Activated CD4-positive, CD25-positive, alpha-beta regulatory T cell (primary cell): ENCODE results near the gene C11orf58.

ENCODE experiments used
- DNase-seq, 4 experiments: peaks; one replicate each; lab custom pipeline; 2025; lab: John Stamatoyannopoulos, UW

Gene C11orf58

DNA sequence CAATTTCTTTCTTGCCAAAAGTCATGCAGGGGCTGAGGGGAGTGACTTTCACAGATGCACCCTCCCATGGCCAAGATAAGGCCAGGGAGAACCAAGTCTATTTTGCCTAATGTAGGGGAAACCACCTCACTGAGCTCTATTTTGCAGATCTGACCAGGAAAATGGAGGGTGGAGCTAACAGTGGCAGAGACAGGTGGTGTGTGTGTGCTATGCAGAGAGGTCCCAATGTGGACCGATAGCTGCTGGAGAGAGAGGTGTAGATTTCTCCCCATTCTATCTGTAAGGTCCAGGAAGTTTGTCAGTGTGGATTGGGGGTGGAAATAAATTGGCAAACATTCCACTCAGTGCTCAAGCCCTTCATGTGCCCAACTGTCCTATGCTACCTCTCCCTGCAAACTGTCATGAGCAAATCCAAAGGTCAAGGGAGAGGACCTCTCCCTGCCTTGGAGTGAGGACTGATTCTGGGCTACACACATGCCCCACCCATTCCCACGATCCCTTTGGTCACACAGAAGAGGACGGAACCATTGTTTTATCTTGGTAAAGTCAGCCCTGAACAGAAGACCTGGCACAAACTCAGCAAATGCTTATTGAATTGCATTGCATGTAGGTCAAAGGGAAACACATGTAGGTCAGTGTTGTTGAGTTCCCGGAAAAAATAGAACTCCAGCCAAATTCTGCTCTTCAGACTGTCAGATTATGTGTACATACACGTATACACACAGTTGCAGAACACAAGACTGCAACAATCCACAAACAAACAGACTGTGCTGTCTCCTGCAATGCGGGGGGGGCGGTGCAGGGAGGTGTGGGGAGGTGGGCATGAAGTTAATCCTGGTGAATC, 65.9 kb downstream of the C11orf58 start:
- no peak for DNase-seq

- DNase-seq: no peak
Measured at GRCh38 chr11:16805938-16806337, 67.5 kb downstream of the C11orf58 start.

DNA sequence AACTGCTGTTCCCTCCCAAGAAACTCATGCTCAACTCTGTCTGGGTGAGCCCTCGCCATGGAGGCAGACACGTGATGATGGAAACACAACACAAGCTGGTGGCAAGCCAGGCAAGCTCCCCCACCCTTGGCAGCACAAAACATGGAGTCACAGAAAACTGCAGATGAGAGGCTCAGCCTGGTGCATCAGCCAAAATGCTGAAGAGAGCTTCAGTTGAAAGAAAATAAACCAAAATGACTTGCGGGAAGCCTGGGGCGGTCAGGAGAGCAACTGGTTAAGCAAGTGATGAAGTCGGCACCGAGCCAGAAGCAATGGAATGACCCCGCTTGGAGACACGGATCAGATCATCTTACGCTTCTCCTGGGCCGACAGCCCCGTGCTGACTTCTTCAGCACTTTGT, 68.3 kb downstream of the C11orf58 start:
- DNase-seq: no peak

DNA sequence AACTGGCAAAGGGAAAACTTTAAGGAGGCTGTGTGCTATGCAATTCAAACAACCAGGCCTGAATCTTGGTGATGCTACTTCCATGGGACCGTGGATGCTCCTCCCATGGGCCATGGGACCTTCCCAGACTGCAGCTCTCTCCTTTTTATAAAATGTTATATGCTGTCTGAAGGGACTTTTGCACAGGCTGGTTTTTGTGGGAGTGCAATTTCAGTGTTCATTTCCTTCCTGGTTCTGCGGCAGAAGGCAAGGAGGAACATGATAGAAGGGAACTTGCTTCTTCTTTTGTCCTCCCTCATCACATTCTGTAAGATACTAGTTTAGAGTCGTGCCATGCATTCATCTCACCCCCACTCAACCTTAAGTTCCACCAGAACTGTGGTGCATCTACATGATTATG, 68.9 kb downstream of the C11orf58 start:
- DNase-seq: no peak
